Small intestine (tissue), 7 donors: ENCODE results near the gene ANTXR1. TPM values are rescaled to one million over a fixed set of nuclear protein-coding genes. Genes with fewer than 3 reads are reported as not detected.
"Not testable (repeated sequence)": the region's sequence is repeated elsewhere in the genome, so short reads cannot be mapped to it uniquely, and the experiment has no call there.

Experiments
- DNase-seq, 2 donors: peaks; one replicate each; pipeline versions ENCODE4 v3.0.0 to v3.0.0-alpha.2; 2013
- FAIRE-seq: peaks from 2 replicates; lab custom pipeline; 2012; peaks lifted over from hg19 to GRCh38; lab: Jason Lieb, UNC
- H3K27ac ChIP-seq, 3 donors: one replicate each; pipeline ENCODE4 v1.5.1; 2013; ENCODE audit warnings: low read length in 2 of 3, mild to moderate bottlenecking in 2 of 3, control low read depth in 1 of 3, inconsistent platforms in 1 of 3, low read depth in 1 of 3, moderate library complexity in 1 of 3
- H3K27me3 ChIP-seq, 3 donors: one replicate each; pipeline ENCODE4 v1.6.1; 2013; ENCODE audit warnings: low read length in 3 of 3, inconsistent platforms in 1 of 3; ENCODE audit not compliant: control insufficient read depth in 3 of 3, insufficient read depth in 3 of 3
- H3K36me3 ChIP-seq, 3 donors: one replicate each; pipeline ENCODE4 v1.6.1; 2013; ENCODE audit warnings: low read length in 3 of 3, inconsistent platforms in 1 of 3, low read depth in 1 of 3, mild to moderate bottlenecking in 1 of 3, moderate library complexity in 1 of 3; ENCODE audit not compliant: control insufficient read depth in 3 of 3, insufficient read depth in 2 of 3
- H3K4me1 ChIP-seq, 3 donors: one replicate each; pipeline ENCODE4 v1.6.1; 2013; ENCODE audit warnings: low read length in 2 of 3, inconsistent platforms in 1 of 3, low read depth in 1 of 3, mild to moderate bottlenecking in 1 of 3, moderate library complexity in 1 of 3; ENCODE audit not compliant: control insufficient read depth in 3 of 3, insufficient read depth in 2 of 3
- H3K4me3 ChIP-seq, 3 donors: one replicate each; pipeline ENCODE4 v1.5.1; 2013; ENCODE audit warnings: low read length in 3 of 3, control low read depth in 1 of 3, inconsistent platforms in 1 of 3, low read depth in 1 of 3, mild to moderate bottlenecking in 1 of 3, moderate library complexity in 1 of 3
- H3K9me3 ChIP-seq, 2 donors: one replicate each; pipeline ENCODE4 v1.6.1; 2013; ENCODE audit warnings: low read depth in 1 of 2, low read length in 1 of 2; ENCODE audit not compliant: control insufficient read depth in 2 of 2, insufficient read depth in 1 of 2
- WGBS, 3 donors: extraction: QIAGEN DNeasy Blood & Tissue Kit; methylation state at CpG; one replicate each; pipeline ENCODE4 v1.1.7; 2013; 5-methylcytosine and 5-hydroxymethylcytosine counted together
- polyA plus RNA-seq, 4 donors: library from polyadenylated mRNA; stranded (reverse) in 3 of 4; unstranded in 1 of 4; fragments of 200-250 nt in 3 of 4; fragments of 120-200 nt in 1 of 4; gene quantifications; one replicate each; pipeline versions ENCODE4 v1.2.1 to v1.2.3, GENCODE V29; 2013
- donor health status: healthy with polysubstance abuse.
- donor health status: control.
- donor health status: control.
- donor health status: Bipolar disorder and iron deficiency.
- donor health status: healthy.

Gene ANTXR1
- polyA plus RNA-seq, 4 donors, result 0.22 to 13.0 (median 7.2) TPM

DNA sequence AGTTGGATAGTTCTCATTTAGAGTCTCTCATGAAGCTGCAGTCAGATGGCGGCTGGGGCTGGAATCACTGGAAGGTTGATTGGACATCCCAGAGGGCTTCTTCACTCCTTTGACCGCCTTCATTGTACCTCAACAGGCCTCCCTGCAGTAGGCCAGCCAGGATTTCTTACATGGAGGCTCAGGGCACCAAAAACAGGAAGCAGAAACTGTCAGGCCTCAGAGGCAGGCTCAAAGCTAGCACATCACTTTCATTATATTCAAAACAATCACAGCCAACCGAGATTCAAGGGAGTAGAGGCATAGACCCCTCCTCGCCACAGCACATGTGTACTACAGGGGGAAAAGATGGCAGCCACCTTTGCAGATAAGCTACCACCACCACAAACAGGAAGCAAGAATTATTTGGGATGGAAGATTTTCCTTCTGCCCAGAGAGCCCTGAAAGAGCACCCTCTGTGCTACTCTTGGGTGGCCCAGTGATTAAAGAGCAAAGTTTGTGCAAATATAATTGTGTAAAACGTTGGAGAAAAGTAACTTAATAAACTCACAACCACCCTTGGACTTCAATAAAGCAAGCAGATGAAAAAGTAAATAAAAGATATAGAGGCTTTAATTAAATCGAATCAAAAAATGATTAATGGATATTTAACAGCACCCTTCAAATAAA lies 218.8 kb downstream of the ANTXR1 start:
- peaks cover 0 to 2% (median 0%) of the 10 kb centered on the region in 3 donors for H3K27me3 ChIP-seq
- 63 to 75% (median 70%) methylated on average over 6 of the region's 6 CpGs for WGBS, 3 donors
- DNase-seq (no peak), FAIRE-seq (no peak)
- no peaks in the 10 kb centered on the region for H3K4me1 ChIP-seq
- no peak overlapping the region for H3K4me3 ChIP-seq
- H3K9me3 ChIP-seq, result no peaks in the 10 kb centered on the region
- no peak overlapping the region for H3K27ac ChIP-seq
- no peaks in the 10 kb centered on the region for H3K36me3 ChIP-seq

DNA sequence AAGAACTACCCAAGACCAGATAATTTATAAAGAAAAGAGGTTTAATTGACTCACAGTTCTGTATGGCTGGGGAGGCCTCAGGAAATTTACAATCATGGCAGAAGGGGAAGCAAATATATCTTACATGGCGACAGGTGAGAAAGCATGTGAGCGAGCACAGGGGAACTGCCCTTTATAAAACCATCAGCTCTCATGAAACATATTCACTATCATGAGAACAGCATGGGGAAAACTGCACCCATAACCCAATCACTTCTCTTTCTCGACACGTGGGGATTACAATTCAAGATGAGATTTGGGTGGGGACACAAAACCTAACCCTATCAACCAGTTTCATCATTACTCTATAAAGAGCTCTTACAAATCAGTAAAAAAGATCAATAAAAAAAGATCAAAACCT lies 222.9 kb downstream of the ANTXR1 start:
- not testable (repeated sequence) for H3K36me3 ChIP-seq, H3K27me3 ChIP-seq, H3K9me3 ChIP-seq, H3K4me1 ChIP-seq, H3K27ac ChIP-seq, DNase-seq, H3K4me3 ChIP-seq, FAIRE-seq
- WGBS, 3 donors, result 84 to 95% (median 93%) methylated on average over 4 of the region's 4 CpGs

GRCh38 chr2:69237070-69237670 lies 224.2 kb downstream of the ANTXR1 start:
- H3K27me3 ChIP-seq, result no peaks in the 10 kb centered on the region
- no peaks in the 10 kb centered on the region for H3K36me3 ChIP-seq
- FAIRE-seq (no peak), DNase-seq (no peak)
- no peak overlapping the region for H3K4me3 ChIP-seq
- 35 to 59% (median 43%) methylated on average over 6 of the region's 6 CpGs for WGBS, 3 donors
- H3K4me1 ChIP-seq, result no peaks in the 10 kb centered on the region
- no peaks in the 10 kb centered on the region for H3K9me3 ChIP-seq
- no peak overlapping the region for H3K27ac ChIP-seq

- no peaks in the 10 kb centered on the region for H3K27me3 ChIP-seq
- no peaks in the 10 kb centered on the region for H3K9me3 ChIP-seq
- no peak overlapping the region for H3K4me3 ChIP-seq
- WGBS, 3 donors, result 45 to 64% (median 60%) methylated on average over 6 of the region's 6 CpGs
- no peak overlapping the region for H3K27ac ChIP-seq
- FAIRE-seq, result no peak
- H3K4me1 ChIP-seq, result no peaks in the 10 kb centered on the region
- H3K36me3 ChIP-seq, result no peaks in the 10 kb centered on the region
- DNase-seq, result no peak
Observed at GRCh38 chr2:69238449-69239031, 225.6 kb downstream of the ANTXR1 start.

- WGBS, 3 donors, result 55 to 64% (median 59%) methylated on average over 7 of the region's 7 CpGs
- FAIRE-seq (no peak), DNase-seq (no peak)
- Histone ChIP-seq H3K9me3 (no peaks in the 10 kb centered on the region), H3K27ac (no peak overlapping the region), H3K27me3 (no peaks in the 10 kb centered on the region), H3K4me3 (no peak overlapping the region), H3K4me1 (peaks cover 0 to 2% (median 0%) of the 10 kb centered on the region in 3 donors), H3K36me3 (no peaks in the 10 kb centered on the region)
Observed at GRCh38 chr2:69241093-69241492, 228.1 kb downstream of the ANTXR1 start.

DNA sequence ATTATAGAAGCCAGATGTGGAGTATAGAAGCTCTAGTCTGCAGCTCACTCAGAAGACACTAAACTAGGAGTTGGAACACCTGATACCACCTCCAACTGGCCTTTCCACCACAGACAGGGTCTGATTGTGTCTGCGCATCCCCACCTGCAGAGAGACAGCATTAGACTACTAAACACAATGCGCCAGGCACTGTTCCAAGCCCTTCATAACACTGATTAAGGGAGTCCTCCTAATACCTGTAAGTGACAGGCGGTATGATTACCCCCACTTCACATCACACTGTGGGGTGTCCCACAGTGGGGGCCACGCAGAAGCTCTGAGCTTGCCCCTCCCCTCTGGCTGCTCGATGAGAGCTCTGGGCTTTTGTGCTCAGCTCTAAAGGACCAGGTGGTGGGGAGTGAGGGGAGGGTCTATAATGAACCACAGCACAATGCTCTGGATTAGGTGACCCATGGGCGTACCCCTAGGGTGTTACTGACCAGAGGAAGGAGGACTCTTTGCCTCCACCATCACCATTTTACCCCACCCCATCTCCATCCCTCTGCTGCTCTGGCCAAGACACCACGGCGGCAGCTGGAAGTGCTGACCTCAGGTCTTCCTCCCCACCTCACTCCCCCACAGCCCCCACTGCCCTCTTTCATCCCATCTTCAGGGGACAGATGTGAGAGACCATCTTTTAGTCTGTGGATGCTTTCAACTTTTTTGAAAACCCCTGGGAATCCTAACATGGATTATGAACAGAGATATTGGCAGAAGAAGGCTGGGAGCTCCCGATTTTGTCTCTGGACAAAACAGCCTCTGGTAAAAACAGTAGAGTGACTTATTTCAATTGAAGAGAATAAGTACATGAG lies 228.9 kb downstream of the ANTXR1 start:
- FAIRE-seq, result no peak

DNA sequence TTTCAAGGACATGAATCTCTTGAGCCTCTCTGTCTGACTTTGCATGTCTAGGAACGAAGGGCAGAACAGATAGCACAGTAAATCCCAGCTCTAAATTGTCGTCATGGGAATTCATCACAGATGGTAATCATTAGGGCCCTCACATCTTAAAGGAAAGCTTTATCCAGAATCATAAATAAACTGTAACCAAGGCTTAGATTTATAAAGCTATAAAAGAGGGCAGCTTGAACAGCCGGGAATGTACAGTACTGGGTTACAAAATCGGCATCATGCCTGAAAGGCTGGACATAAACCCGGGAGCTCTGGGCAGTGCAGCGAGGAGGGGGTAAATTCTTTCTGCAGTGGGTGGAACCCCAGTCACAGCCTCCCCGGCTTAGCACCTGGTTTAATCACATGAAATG lies 229.7 kb downstream of the ANTXR1 start:
- WGBS, 3 donors, result 54 to 61% (median 59%) methylated on average over 7 of the region's 7 CpGs
- no peaks in the 10 kb centered on the region for H3K9me3 ChIP-seq
- H3K4me3 ChIP-seq, result no peak overlapping the region
- H3K4me1 ChIP-seq, result peaks cover 0 to 2% (median 0%) of the 10 kb centered on the region in 3 donors
- H3K27ac ChIP-seq, result no peak overlapping the region
- H3K36me3 ChIP-seq, result peaks cover 0 to 5% (median 0%) of the 10 kb centered on the region in 3 donors
- DNase-seq, result no peak
- no peaks in the 10 kb centered on the region for H3K27me3 ChIP-seq
- no peak for FAIRE-seq

More for the DNA sequence above, 228.9 kb downstream of the ANTXR1 start:
- H3K4me1 ChIP-seq, result peaks cover 0 to 2% (median 0%) of the 10 kb centered on the region in 3 donors
- H3K27me3 ChIP-seq, result no peaks in the 10 kb centered on the region
- H3K36me3 ChIP-seq, result no peaks in the 10 kb centered on the region
- H3K27ac ChIP-seq, result no peak overlapping the region
- 85 to 88% (median 86%) methylated on average over 9 of the region's 9 CpGs for WGBS, 3 donors
- no peak for DNase-seq
- no peak overlapping the region for H3K4me3 ChIP-seq
- H3K9me3 ChIP-seq, result no peaks in the 10 kb centered on the region

GRCh38 chr2:69243652-69244051 lies 230.7 kb downstream of the ANTXR1 start:
- H3K9me3 ChIP-seq, result no peaks in the 10 kb centered on the region
- DNase-seq, result no peak
- no peak overlapping the region for H3K4me3 ChIP-seq
- 72 to 88% (median 75%) methylated on average over 4 of the region's 4 CpGs for WGBS, 3 donors
- H3K4me1 ChIP-seq, result peaks cover 0 to 2% (median 0%) of the 10 kb centered on the region in 3 donors
- H3K27ac ChIP-seq, result no peak overlapping the region
- no peaks in the 10 kb centered on the region for H3K27me3 ChIP-seq
- H3K36me3 ChIP-seq, result peaks cover 0 to 5% (median 0%) of the 10 kb centered on the region in 3 donors
- no peak for FAIRE-seq
